HL-60 (cell line): ENCODE data around the gene GRIK1.

Source experiments
- GABPA ChIP-seq: IDR thresholded peaks from 2 replicates; pipeline ENCODE4 v1.6.1; 2012; ENCODE audit warnings: low read depth
- POLR2AphosphoS5 ChIP-seq: IDR thresholded peaks from 2 replicates; pipeline ENCODE4 v1.6.1; 2012; ENCODE audit warnings: low read depth
- SPI1 ChIP-seq: IDR thresholded peaks from 2 replicates; pipeline ENCODE4 v1.6.1; 2012; ENCODE audit warnings: low read depth, mild to moderate bottlenecking, borderline replicate concordance
- TF ChIP-seq, protein P1 (sequence below): IDR thresholded peaks from one replicate; pipeline ENCODE4 v1.5.1; 2011; ENCODE audit warnings: low read length, control low read depth, inconsistent platforms; ENCODE audit not compliant: insufficient read depth
- TF ChIP-seq, protein P2 (sequence below): IDR thresholded peaks from 2 replicates; pipeline ENCODE4 v1.6.1; 2012; ENCODE audit warnings: low read depth; ENCODE audit not compliant: insufficient replicate concordance

GRCh38 chr21:29818383-29818921, 121.3 kb downstream of the GRIK1 start:
- TF ChIP-seq, protein P1, sequence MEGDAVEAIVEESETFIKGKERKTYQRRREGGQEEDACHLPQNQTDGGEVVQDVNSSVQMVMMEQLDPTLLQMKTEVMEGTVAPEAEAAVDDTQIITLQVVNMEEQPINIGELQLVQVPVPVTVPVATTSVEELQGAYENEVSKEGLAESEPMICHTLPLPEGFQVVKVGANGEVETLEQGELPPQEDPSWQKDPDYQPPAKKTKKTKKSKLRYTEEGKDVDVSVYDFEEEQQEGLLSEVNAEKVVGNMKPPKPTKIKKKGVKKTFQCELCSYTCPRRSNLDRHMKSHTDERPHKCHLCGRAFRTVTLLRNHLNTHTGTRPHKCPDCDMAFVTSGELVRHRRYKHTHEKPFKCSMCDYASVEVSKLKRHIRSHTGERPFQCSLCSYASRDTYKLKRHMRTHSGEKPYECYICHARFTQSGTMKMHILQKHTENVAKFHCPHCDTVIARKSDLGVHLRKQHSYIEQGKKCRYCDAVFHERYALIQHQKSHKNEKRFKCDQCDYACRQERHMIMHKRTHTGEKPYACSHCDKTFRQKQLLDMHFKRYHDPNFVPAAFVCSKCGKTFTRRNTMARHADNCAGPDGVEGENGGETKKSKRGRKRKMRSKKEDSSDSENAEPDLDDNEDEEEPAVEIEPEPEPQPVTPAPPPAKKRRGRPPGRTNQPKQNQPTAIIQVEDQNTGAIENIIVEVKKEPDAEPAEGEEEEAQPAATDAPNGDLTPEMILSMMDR: no peak
- TF ChIP-seq POLR2AphosphoS5 (no peak), GABPA (no peak), SPI1 (no peak)
- TF ChIP-seq, protein P2, sequence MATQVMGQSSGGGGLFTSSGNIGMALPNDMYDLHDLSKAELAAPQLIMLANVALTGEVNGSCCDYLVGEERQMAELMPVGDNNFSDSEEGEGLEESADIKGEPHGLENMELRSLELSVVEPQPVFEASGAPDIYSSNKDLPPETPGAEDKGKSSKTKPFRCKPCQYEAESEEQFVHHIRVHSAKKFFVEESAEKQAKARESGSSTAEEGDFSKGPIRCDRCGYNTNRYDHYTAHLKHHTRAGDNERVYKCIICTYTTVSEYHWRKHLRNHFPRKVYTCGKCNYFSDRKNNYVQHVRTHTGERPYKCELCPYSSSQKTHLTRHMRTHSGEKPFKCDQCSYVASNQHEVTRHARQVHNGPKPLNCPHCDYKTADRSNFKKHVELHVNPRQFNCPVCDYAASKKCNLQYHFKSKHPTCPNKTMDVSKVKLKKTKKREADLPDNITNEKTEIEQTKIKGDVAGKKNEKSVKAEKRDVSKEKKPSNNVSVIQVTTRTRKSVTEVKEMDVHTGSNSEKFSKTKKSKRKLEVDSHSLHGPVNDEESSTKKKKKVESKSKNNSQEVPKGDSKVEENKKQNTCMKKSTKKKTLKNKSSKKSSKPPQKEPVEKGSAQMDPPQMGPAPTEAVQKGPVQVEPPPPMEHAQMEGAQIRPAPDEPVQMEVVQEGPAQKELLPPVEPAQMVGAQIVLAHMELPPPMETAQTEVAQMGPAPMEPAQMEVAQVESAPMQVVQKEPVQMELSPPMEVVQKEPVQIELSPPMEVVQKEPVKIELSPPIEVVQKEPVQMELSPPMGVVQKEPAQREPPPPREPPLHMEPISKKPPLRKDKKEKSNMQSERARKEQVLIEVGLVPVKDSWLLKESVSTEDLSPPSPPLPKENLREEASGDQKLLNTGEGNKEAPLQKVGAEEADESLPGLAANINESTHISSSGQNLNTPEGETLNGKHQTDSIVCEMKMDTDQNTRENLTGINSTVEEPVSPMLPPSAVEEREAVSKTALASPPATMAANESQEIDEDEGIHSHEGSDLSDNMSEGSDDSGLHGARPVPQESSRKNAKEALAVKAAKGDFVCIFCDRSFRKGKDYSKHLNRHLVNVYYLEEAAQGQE: no peak
